GM21515 (cell line): Measurements from ENCODE around the gene CRK.
"Not testable (repeated sequence)": the region's sequence is repeated elsewhere in the genome, so short reads cannot be mapped to it uniquely, and the experiment has no call there.

Source experiments
- ATAC-seq: cut with Tn5 transposase; IDR thresholded peaks from one replicate; pipeline ENCODE4 v1.9.1; 2021; ENCODE audit not compliant: unreplicated experiment

Gene CRK

GRCh38 chr17:1467898-1468492 is 12.0 kb upstream of the CRK start:
- no peak for ATAC-seq

- ATAC-seq, result no peak
Measured at GRCh38 chr17:1467258-1467657, 11.2 kb upstream of the CRK start.

- ATAC-seq, result no peak
Measured at GRCh38 chr17:1464186-1464585, 8.2 kb upstream of the CRK start.

GRCh38 chr17:1462164-1463112 is 6.4 kb upstream of the CRK start:
- ATAC-seq, result no peak

GRCh38 chr17:1461198-1461944 is 5.3 kb upstream of the CRK start:
- ATAC-seq, result no peak

GRCh38 chr17:1460233-1460632 is 4.2 kb upstream of the CRK start:
- no peak for ATAC-seq

- peak; percentile 26 for ATAC-seq
Measured at GRCh38 chr17:1455291-1455796, 688 bp downstream of the CRK start.

GRCh38 chr17:1454541-1454940 is 1.5 kb downstream of the CRK start:
- no peak for ATAC-seq

- not testable (repeated sequence) for ATAC-seq
Measured at GRCh38 chr17:1453694-1454093, 2.3 kb downstream of the CRK start.

- ATAC-seq, result no peak
Measured at GRCh38 chr17:1452836-1453235, 3.2 kb downstream of the CRK start.

- not testable (repeated sequence) for ATAC-seq
Measured at GRCh38 chr17:1450261-1450660, 5.8 kb downstream of the CRK start.

- ATAC-seq, result no peak
Measured at GRCh38 chr17:1449412-1449967, 6.5 kb downstream of the CRK start.

- ATAC-seq, result no peak
Measured at GRCh38 chr17:1447052-1447451, 9.0 kb downstream of the CRK start.

- ATAC-seq, result no peak
Measured at GRCh38 chr17:1446201-1446600, 9.8 kb downstream of the CRK start.

- not testable (repeated sequence) for ATAC-seq
Measured at GRCh38 chr17:1445695-1446094, 10.3 kb downstream of the CRK start.

- ATAC-seq, result not testable (repeated sequence)
Measured at GRCh38 chr17:1442721-1443120, 13.3 kb downstream of the CRK start.

GRCh38 chr17:1442187-1442586 is 13.8 kb downstream of the CRK start:
- ATAC-seq, result no peak

- no peak for ATAC-seq
Measured at GRCh38 chr17:1440921-1441320, 15.1 kb downstream of the CRK start.

- no peak for ATAC-seq
Measured at GRCh38 chr17:1438593-1439083, 17.4 kb downstream of the CRK start.

- no peak for ATAC-seq
Measured at GRCh38 chr17:1435326-1435725, 20.7 kb downstream of the CRK start.

- no peak for ATAC-seq
Measured at GRCh38 chr17:1434150-1434549, 21.9 kb downstream of the CRK start.
